HG03064 (cell line): Measurements from ENCODE around the gene WNK2.

Experiments used
- ATAC-seq: cut with Tn5 transposase; IDR thresholded peaks from one replicate; pipeline ENCODE4 v1.9.1; 2021; ENCODE audit warnings: low read depth; ENCODE audit not compliant: unreplicated experiment

Gene WNK2

DNA sequence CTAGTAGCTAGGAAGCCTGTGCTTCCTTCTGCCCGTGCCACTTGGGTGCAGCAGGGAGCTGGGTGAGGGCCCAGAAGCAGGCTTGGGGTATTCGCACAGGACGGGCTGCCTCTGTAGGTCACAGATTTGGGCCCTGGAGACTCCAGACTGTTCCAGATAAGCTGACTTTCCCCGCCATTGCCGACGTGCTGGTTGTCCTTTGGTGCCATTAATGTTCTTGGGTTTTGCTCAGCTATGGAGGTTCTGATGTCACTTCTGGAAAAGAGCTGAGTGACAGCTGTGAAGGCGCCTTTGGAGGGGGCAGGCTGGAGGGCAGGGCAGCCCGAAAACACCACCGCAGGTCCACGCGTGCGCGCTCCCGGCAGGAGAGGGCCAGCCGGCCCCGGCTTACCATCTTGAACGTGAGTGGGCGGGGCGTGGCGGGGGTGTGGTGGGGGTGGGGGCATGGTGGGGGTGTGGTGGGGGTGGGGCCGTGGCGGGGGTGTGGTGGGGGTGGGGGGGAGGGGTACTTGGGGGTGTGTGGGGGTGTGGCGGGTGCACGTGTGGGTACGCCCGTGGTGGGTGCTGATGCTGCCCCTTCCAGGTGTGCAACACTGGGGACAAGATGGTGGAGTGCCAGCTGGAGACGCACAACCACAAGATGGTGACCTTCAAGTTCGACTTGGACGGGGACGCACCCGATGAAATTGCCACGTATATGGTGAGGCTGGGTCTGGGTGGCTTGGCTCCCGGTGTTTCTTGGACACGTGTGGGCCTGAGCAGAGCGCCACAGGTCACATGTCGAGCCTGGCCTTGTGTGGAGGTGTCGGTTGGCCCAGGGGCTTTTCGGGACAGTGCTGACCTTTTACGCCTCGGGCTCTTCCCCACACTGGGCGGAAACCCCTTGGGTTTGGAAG is 79.6 kb downstream of the WNK2 start:
- ATAC-seq: no peak

GRCh38 chr9:93264338-93265125 is 80.6 kb downstream of the WNK2 start:
- ATAC-seq: no peak

DNA sequence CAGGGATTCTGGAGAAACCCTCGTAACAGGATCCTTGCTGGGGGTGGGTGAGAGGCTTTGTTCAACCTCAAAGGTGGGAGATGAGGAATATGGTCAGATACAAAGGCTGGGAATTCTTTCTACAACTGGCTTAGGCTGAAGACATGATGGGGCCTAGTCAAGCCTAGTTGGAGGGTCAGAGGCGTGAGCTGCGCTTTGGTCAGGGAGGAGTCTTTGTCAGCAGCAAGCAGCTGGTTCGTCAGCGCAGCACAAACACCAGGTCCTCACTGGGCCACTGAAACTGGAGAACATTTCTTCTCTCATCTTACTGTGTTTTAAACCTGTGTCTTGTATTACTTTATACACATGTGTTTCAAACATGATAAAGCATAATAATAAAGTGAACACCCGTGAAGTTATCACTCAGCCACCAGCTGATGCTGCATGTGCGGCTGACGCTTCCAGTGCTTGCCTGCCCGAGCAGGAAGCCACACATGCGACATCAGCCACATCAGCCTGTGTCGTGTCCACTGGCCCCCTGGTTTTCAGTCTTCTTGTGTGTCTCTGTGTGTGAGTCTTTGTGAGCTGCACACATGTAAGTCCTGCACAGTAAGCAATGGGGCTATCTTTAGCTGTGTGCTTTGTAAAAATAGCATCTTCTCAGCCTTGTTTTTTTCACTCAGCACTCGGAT is 81.5 kb downstream of the WNK2 start:
- ATAC-seq: no peak

DNA sequence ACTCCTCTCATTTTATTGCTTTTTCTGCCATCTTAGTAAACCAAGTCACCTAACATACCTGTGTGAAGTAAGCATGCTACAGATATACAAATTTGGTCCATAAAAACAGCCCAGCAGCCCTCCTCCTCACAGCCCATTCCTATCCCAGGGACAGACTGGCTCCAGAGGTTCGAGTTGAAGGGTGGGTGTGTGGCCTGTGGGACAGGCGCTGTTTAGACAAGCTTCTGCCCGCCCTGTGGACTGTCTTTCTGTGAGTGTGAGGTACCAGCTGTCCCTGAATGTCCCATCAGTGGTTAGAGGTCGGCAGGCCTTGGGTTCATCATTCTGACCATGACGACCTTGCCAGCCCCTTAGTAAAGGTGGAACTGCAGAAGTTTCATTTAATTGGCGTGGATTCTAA is 82.0 kb downstream of the WNK2 start:
- no peak for ATAC-seq

- no peak for ATAC-seq
Observed at GRCh38 chr9:93266521-93267001, 82.6 kb downstream of the WNK2 start.

DNA sequence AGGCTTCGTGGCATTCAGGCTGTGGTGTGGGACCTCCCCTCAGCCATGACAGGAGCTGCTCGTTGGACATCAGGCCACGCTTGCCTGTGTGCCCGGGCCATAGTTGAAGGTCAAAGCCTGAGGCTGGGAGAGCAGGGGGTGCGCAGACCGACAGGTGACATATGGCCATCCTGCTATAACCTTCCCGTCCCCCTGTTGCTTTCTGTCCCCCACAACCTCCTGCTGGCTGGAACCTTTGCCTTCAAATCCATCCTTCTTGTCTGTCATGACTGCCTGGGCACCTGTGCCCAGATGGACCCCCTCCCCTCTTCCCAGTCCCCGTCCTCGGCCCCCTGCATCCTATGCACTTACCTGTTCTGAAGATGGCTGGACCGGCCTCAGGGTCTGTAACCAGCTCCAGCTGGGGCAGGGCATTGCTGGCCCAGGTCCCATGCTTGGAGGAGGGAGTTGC is 83.2 kb downstream of the WNK2 start:
- no peak for ATAC-seq

GRCh38 chr9:93267681-93268505 is 84.0 kb downstream of the WNK2 start:
- ATAC-seq: no peak

DNA sequence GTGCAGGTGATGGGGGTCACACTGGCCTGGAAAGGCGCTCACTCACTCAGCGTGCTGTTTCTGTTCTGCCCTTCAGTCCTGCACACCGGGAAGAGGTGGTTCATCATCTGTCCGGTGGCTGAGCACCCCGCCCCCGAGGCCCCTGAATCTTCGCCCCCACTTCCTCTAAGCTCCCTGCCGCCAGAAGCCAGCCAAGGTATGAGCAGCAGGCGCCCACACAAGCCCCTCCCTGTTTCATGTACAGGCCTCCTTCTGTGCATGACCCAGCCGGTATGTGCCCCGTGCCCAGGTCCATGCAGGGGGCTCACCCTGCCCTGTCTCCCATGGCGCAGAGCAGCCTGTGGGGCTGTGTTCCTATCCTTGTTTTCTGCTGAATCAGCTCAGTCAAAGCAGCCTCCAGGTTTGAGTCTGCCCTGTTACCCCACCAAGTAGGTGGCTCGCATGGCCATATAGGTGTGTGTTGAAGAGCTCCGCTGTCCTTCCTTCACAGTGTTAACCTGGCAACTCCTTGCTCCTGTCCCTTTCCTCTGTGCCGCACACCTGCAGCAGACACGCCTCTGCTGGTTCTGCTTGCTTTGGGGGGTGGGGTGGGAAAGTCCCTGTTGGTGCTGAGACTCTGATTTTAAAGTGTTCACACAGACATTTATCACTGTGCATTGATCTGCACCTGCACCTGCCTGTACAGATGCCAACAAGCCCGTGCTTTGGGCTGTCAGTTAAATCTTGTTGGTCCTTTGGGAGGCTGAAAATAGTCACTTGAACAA is 84.8 kb downstream of the WNK2 start:
- no peak for ATAC-seq

DNA sequence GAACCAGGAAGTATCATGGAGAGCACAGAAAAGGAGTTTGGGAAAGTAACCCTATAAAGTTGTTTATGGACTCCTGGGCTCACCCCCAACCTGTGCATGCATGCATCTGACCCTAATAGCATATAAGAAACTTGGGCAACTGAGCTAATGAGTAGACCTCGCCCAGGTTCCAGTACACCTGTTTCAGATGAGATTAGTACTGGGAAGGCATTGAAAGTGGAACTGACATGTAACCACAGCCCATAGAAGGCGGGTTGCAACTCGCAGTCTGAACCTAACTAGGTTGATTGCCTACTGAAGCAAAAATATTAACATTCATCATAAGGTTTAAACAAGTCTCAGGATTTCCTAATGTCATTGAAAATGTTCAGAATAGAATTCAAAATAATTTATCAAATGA is 87.0 kb downstream of the WNK2 start:
- ATAC-seq: no peak

- ATAC-seq: no peak
Observed at GRCh38 chr9:93276973-93277372, 93.0 kb downstream of the WNK2 start.

- ATAC-seq: no peak
Observed at GRCh38 chr9:93278144-93278543, 94.2 kb downstream of the WNK2 start.

GRCh38 chr9:93280661-93281259 is 96.8 kb downstream of the WNK2 start:
- no peak for ATAC-seq

DNA sequence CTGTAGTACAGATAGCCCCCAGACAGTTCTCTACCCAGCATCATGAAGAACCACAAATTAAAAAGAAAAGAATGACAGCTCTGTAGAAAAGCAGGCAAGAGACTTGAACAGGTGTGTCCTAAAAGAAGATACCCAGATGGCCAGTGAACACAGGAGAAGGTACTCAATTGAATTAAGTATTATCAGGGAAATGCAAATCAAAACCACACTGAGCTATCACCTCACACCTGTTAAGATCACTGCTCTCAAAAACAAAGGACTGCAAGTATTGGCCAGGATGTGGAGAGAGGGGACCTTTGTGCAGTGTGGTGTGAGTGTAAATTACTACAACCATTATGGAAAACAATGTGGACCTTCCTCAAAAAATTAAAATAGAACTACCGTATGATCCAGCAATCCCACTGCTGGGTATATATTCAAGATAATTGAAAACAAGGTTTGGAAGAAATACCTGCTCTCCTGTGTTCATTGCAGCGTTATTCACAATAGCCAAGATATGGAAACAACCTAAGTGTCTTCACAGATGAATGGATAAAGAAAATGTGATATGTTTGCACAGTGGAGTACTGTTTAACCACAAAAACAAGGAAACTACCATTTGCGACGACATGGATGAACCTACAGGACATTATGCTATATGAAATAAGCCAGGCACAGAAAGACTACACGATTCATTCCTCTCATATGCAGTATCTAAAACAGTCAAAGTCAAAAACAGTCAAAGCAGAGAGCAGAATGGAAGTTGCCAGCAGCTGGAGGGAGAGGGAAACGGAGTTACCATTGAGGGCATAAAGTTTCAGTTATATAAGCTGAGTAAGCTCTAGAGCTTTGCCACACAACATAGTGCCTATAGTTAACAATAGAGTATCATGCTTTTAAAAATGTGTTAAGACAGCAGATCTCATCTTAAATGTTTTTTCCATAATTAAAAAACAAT is 102.6 kb downstream of the WNK2 start:
- no peak for ATAC-seq

DNA sequence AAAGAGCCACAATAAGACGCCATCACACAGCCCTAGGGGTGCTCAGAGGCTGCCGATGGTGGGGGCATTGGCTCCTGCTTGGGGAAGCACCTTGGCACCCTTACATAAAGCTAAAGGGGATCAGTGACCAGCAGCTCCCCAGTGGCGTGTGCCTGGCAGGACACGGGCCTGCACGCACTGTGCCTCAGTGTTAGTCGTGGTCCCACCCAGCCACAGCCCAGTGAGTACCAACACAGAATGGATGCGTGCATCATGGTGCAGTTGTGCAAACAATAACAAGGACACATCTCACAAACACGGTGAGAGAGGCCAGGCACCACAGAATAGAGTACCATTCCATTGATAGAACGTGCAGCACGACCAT is 103.2 kb downstream of the WNK2 start:
- ATAC-seq: no peak

GRCh38 chr9:93287593-93287992 is 103.7 kb downstream of the WNK2 start:
- no peak for ATAC-seq

- no peak for ATAC-seq
Observed at GRCh38 chr9:93288341-93288740, 104.4 kb downstream of the WNK2 start.

GRCh38 chr9:93288891-93289883 is 105.2 kb downstream of the WNK2 start:
- ATAC-seq: no peak
